GM23338 (cell line): ENCODE results near the gene TMEM242.

Source experiments
- CREB1 ChIP-seq: fragments of 250-450 bp; sonication (Bioruptor Pico); IDR thresholded peaks from 2 replicates; pipeline ENCODE4 v1.5.0; 2020; ENCODE audit warnings: low read depth, mild to moderate bottlenecking, moderate library complexity
- EZH2 ChIP-seq: fragments of 200-600 bp; sonication (generic); IDR thresholded peaks from one replicate; pipeline ENCODE4 v1.8.0; 2017; ENCODE audit warnings: antibody characterized with exemption, mild to moderate bottlenecking, low read depth; ENCODE audit not compliant: unreplicated experiment
- EZH2phosphoT487 ChIP-seq: fragments of 200-600 bp; sonication (generic); IDR thresholded peaks from one replicate; pipeline ENCODE4 v1.8.1; 2018; ENCODE audit warnings: antibody characterized with exemption; ENCODE audit not compliant: unreplicated experiment
- NANOG ChIP-seq: IDR thresholded peaks from 2 replicates; pipeline ENCODE4 v1.6.1; 2016; ENCODE audit warnings: antibody characterized with exemption, borderline replicate concordance
- POLR2AphosphoS5 ChIP-seq: IDR thresholded peaks from 2 replicates; pipeline ENCODE4 v1.6.1; 2016; ENCODE audit warnings: antibody characterized with exemption, low read depth
- TF ChIP-seq, protein P1 (sequence below), 2 experiments: fragments of 200-600 bp in 1 of 2; sonication (generic) in 1 of 2; conservative IDR thresholded peaks; 2 replicates each; pipeline versions ENCODE4 v1.5.1 to v1.6.1; 2016 to 2017; ENCODE audit warnings: antibody characterized with exemption in 2 of 2, low read depth in 2 of 2, mild to moderate bottlenecking in 2 of 2, moderate library complexity in 1 of 2
- TF ChIP-seq, protein P2 (sequence below): IDR thresholded peaks from one replicate; pipeline ENCODE4 v1.6.1; 2018; ENCODE audit warnings: antibody characterized with exemption; ENCODE audit not compliant: unreplicated experiment

DNA sequence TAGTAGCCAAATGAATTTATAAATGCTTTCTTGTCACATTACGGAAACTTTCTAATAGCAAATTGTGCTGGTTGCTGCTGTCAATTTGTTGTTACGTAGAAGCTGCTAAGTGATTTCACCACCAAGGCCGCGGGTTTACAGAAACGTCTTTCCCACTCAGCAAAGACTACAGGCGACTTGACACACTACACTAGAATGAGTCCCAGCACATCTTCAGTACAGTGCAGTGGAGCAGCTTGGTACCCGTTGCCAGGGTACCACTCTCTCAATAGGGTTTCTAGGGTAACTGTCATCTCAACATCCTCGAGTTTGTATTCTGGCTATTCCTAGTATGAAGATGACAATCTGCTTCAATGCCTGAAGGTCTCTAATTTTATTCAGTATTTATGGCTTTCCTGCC lies 35.0 kb upstream of the TMEM242 start:
- TF ChIP-seq, protein P1, sequence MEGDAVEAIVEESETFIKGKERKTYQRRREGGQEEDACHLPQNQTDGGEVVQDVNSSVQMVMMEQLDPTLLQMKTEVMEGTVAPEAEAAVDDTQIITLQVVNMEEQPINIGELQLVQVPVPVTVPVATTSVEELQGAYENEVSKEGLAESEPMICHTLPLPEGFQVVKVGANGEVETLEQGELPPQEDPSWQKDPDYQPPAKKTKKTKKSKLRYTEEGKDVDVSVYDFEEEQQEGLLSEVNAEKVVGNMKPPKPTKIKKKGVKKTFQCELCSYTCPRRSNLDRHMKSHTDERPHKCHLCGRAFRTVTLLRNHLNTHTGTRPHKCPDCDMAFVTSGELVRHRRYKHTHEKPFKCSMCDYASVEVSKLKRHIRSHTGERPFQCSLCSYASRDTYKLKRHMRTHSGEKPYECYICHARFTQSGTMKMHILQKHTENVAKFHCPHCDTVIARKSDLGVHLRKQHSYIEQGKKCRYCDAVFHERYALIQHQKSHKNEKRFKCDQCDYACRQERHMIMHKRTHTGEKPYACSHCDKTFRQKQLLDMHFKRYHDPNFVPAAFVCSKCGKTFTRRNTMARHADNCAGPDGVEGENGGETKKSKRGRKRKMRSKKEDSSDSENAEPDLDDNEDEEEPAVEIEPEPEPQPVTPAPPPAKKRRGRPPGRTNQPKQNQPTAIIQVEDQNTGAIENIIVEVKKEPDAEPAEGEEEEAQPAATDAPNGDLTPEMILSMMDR (conservative IDR thresholded peaks at IDR 0.05; ENCODE audit: low read depth in 2 of 2): no peak
- no peak for TF ChIP-seq EZH2phosphoT487
- TF ChIP-seq EZH2: no peak
- TF ChIP-seq, protein P2, sequence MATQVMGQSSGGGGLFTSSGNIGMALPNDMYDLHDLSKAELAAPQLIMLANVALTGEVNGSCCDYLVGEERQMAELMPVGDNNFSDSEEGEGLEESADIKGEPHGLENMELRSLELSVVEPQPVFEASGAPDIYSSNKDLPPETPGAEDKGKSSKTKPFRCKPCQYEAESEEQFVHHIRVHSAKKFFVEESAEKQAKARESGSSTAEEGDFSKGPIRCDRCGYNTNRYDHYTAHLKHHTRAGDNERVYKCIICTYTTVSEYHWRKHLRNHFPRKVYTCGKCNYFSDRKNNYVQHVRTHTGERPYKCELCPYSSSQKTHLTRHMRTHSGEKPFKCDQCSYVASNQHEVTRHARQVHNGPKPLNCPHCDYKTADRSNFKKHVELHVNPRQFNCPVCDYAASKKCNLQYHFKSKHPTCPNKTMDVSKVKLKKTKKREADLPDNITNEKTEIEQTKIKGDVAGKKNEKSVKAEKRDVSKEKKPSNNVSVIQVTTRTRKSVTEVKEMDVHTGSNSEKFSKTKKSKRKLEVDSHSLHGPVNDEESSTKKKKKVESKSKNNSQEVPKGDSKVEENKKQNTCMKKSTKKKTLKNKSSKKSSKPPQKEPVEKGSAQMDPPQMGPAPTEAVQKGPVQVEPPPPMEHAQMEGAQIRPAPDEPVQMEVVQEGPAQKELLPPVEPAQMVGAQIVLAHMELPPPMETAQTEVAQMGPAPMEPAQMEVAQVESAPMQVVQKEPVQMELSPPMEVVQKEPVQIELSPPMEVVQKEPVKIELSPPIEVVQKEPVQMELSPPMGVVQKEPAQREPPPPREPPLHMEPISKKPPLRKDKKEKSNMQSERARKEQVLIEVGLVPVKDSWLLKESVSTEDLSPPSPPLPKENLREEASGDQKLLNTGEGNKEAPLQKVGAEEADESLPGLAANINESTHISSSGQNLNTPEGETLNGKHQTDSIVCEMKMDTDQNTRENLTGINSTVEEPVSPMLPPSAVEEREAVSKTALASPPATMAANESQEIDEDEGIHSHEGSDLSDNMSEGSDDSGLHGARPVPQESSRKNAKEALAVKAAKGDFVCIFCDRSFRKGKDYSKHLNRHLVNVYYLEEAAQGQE: no peak
- TF ChIP-seq CREB1 (CRISPR knock-in tag): no peak
- no peak for TF ChIP-seq POLR2AphosphoS5
- TF ChIP-seq NANOG: no peak
